Loucy (cell line): ENCODE results near the gene EPHB1.

Experiments
- EZH2phosphoT487 ChIP-seq: fragments of 200-600 bp; IDR thresholded peaks from 2 replicates; pipeline ENCODE4 v1.6.1; 2018; ENCODE audit warnings: antibody characterized with exemption, mild to moderate bottlenecking, moderate library complexity, borderline replicate concordance
- TF ChIP-seq, protein P1 (sequence below): fragments of 200-600 bp; sonication (generic); conservative IDR thresholded peaks from 2 replicates; pipeline ENCODE4 v1.5.1; 2014; ENCODE audit warnings: mild to moderate bottlenecking, antibody characterized with exemption, low read length

DNA sequence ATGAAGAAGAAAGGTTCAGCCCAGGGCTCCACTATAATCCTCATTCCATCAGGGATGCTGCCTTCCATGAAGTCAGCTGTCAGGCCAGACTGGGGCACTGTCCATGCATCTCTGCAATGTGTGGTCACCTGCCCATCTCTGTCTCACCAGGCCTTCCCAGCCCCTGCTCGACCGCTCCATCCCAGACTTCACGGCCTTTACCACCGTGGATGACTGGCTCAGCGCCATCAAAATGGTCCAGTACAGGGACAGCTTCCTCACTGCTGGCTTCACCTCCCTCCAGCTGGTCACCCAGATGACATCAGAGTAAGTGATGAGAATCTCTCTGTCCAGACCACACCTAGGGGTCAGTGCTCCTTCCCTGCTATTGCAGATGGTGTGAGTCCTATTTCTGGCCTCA is 454.1 kb downstream of the EPHB1 start:
- TF ChIP-seq, protein P1, sequence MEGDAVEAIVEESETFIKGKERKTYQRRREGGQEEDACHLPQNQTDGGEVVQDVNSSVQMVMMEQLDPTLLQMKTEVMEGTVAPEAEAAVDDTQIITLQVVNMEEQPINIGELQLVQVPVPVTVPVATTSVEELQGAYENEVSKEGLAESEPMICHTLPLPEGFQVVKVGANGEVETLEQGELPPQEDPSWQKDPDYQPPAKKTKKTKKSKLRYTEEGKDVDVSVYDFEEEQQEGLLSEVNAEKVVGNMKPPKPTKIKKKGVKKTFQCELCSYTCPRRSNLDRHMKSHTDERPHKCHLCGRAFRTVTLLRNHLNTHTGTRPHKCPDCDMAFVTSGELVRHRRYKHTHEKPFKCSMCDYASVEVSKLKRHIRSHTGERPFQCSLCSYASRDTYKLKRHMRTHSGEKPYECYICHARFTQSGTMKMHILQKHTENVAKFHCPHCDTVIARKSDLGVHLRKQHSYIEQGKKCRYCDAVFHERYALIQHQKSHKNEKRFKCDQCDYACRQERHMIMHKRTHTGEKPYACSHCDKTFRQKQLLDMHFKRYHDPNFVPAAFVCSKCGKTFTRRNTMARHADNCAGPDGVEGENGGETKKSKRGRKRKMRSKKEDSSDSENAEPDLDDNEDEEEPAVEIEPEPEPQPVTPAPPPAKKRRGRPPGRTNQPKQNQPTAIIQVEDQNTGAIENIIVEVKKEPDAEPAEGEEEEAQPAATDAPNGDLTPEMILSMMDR: no peak
- TF ChIP-seq EZH2phosphoT487: no peak
